GM23248 (cell line): ENCODE results near the gene TARS3. TPM values are rescaled to one million over a fixed set of nuclear protein-coding genes. Genes with fewer than 3 reads are reported as not detected.
A peak's percentile ranks its signal among the peaks of the same experiment; 100 is the strongest.

Experiments used
- DNase-seq: peaks from one replicate; pipeline ENCODE4 v3.0.0-alpha.2; 2015
- H2AFZ ChIP-seq: fragments of 200-600 bp; sonication (generic); 2 replicates; pipeline ENCODE4 v1.6.1; 2016; ENCODE audit warnings: antibody characterized with exemption
- H3F3A ChIP-seq: fragments of 200-600 bp; sonication (generic); 2 replicates; pipeline ENCODE4 v1.6.1; 2016; ENCODE audit warnings: mild to moderate bottlenecking, antibody characterized with exemption, mixed run types; ENCODE audit not compliant: insufficient read depth
- H3K27ac ChIP-seq: fragments of 200-600 bp; sonication (generic); 2 replicates; pipeline ENCODE4 v1.5.1; 2016; ENCODE audit warnings: mild to moderate bottlenecking
- H3K27me3 ChIP-seq: fragments of 200-600 bp; sonication (generic); replicated peaks from 2 replicates; pipeline ENCODE4 v1.6.1; 2016; ENCODE audit warnings: mild to moderate bottlenecking; ENCODE audit not compliant: insufficient read depth
- H3K36me3 ChIP-seq: fragments of 200-600 bp; sonication (generic); 2 replicates; pipeline ENCODE4 v1.6.1; 2016; ENCODE audit warnings: low read depth, mild to moderate bottlenecking
- H3K4me1 ChIP-seq: fragments of 200-600 bp; sonication (generic); 2 replicates; pipeline ENCODE4 v1.6.1; 2016; ENCODE audit warnings: mild to moderate bottlenecking; ENCODE audit not compliant: insufficient read depth
- H3K4me2 ChIP-seq: fragments of 200-600 bp; sonication (generic); one replicate; pipeline ENCODE4 v1.6.1; 2016; ENCODE audit warnings: mild to moderate bottlenecking; ENCODE audit not compliant: unreplicated experiment
- H3K4me3 ChIP-seq: fragments of 200-600 bp; sonication (generic); 2 replicates; pipeline ENCODE4 v1.5.1; 2016; ENCODE audit warnings: mild to moderate bottlenecking
- H3K79me2 ChIP-seq: fragments of 200-600 bp; sonication (generic); 2 replicates; pipeline ENCODE4 v1.6.1; 2016; ENCODE audit warnings: mild to moderate bottlenecking; ENCODE audit not compliant: insufficient read depth
- H3K9ac ChIP-seq: fragments of 200-600 bp; sonication (generic); 2 replicates; pipeline ENCODE4 v1.6.1; 2016; ENCODE audit warnings: mild to moderate bottlenecking
- H3K9me2 ChIP-seq: fragments of 200-600 bp; sonication (generic); 2 replicates; pipeline ENCODE4 v1.6.1; 2016; ENCODE audit warnings: mixed run types, mild to moderate bottlenecking, moderate library complexity; ENCODE audit not compliant: insufficient read depth
- H3K9me3 ChIP-seq: fragments of 200-600 bp; sonication (generic); one replicate; pipeline ENCODE4 v1.6.1; 2017; ENCODE audit warnings: low read depth
- H4K20me1 ChIP-seq: fragments of 200-600 bp; sonication (generic); 2 replicates; pipeline ENCODE4 v1.6.0; 2016; ENCODE audit not compliant: insufficient read depth
- EZH2 ChIP-seq: fragments of 200-600 bp; sonication (generic); IDR thresholded peaks from 2 replicates; pipeline ENCODE4 v1.6.1; 2018; ENCODE audit warnings: antibody characterized with exemption, mild to moderate bottlenecking; ENCODE audit not compliant: insufficient read depth, poor library complexity, severe bottlenecking
- EZH2phosphoT487 ChIP-seq: fragments of 200-600 bp; sonication (generic); IDR thresholded peaks from 2 replicates; pipeline ENCODE4 v1.6.1; 2018; ENCODE audit warnings: antibody characterized with exemption, moderate library complexity, mild to moderate bottlenecking, low read depth; ENCODE audit not compliant: insufficient read depth
- WGBS, 2 experiments: methylation state at CpG; one replicate each; pipeline ENCODE4 v1.1.6; 2015 to 2017; ENCODE audit warnings: low lambda C conversion rate in 2 of 2, low coverage in 1 of 2; ENCODE audit errors: missing lambda C conversion rate in 2 of 2; 5-methylcytosine and 5-hydroxymethylcytosine counted together
- in situ Hi-C: fragments of 300-500 bp; cut with MboI; formaldehyde crosslinking; loops from 2 replicates; pipeline ENCODE4 v1.15.0; 2020
- polyA plus RNA-seq: library from polyadenylated mRNA; unstranded; fragments of >200 nt; fragmentation: Nextera tagmentation; extraction: Ambion mirVana; gene quantifications from 2 replicates; pipeline ENCODE4 v1.2.1, GENCODE V29; 2016
- total RNA-seq: library from RNA; depleted of rRNA; stranded (reverse); fragments of >200 nt; shearing (Covaris generic); gene quantifications from 2 replicates; pipeline ENCODE4 v1.2.3, GENCODE V29; 2014

The TARS3 gene
- total and polyA plus RNA-seq, 2 experiments from 2014 or later, result 7.9 to 8.1 TPM

DNA sequence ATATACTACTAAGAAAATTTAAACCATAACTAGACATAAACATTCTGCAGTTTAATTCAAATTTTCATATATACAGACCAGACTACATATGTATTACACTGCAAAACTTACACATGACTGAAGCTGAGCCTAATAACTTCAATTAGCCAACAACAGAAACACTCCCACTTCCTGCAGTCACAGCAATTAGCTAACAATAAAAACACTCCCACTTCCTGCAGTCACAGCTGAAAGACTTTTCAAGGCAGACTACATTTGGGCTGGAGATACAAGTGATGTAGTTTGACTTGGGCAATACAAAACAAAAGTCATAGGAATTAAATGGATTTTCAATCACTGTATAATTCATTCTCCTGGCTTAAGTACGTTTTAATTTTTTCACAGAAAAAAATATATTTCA is 82.4 kb downstream of the TARS3 start:
- no peak overlapping the region; the same call in 1 of the 2 replicates for H3K9ac ChIP-seq
- no peak overlapping the region for H3K4me3 ChIP-seq
- peaks cover 42% of the 10 kb centered on the region for H3K36me3 ChIP-seq
- peaks cover 24% of the 10 kb centered on the region for H3K79me2 ChIP-seq
- no peaks in the 10 kb centered on the region for H3K9me2 ChIP-seq
- 52 to 79% methylated on average over 1 of the region's 1 CpG for WGBS, 2 experiments
- H2AFZ ChIP-seq, result no peak overlapping the region
- no peaks in the 10 kb centered on the region for H3K27me3 ChIP-seq
- no peak for TF ChIP-seq EZH2
- TF ChIP-seq EZH2phosphoT487, result no peak
- no peak overlapping the region for H3K4me2 ChIP-seq
- no peaks in the 10 kb centered on the region for H4K20me1 ChIP-seq
- H3K9me3 ChIP-seq, result no peaks in the 10 kb centered on the region
- peak overlapping the region; percentile 30; the same call in 1 of the 2 replicates for H3K27ac ChIP-seq
- H3F3A ChIP-seq, result peaks cover 22% of the 10 kb centered on the region
- H3K4me1 ChIP-seq, result peaks cover 6% of the 10 kb centered on the region; the same call in 1 of the 2 replicates
- in situ Hi-C loops, result loop anchor here (5.0 kb wide), 1 partner anchor 345 kb away; the partner anchor contains the start of gene SNRPA1
- DNase-seq, result peak; percentile 57

DNA sequence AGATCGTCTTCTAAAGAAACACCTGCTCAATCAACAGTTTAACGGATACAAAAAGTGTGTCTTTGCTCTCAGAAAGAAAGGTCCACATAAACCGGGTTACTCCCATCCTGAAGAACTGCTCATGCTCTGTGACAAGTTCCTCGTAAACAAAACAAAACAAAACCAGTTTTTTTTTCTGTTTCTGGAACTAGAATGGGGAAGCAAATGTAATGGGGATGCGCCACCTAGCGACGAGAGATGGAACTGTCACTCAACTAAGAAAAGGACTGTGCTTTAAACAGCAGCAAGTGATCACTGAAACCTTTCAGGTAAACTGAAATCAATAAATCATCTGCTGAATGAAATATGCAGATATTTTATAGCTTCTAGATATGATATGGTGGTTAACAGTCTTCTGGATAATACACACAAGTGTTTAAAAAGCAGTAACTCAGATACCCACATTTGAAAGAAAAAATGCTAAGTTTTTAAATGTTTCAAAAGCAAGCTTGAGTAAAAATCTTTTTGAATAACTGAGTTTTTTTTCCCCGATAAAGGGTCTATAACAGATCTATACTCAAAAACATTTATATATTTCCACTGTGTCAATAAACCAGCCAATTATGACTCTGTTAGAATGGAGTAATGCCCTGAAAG is 83.0 kb downstream of the TARS3 start:
- no peaks in the 10 kb centered on the region for H3K9me2 ChIP-seq
- 16 to 22% methylated on average over 8 of the region's 8 CpGs for WGBS, 2 experiments
- peak overlapping the region; percentile 39 for H3K9ac ChIP-seq
- H3K27me3 ChIP-seq, result no peaks in the 10 kb centered on the region
- H3K4me3 ChIP-seq, result no peak overlapping the region
- peaks cover 6% of the 10 kb centered on the region; the same call in 1 of the 2 replicates for H3K4me1 ChIP-seq
- TF ChIP-seq EZH2phosphoT487 (no peak), EZH2 (no peak)
- H2AFZ ChIP-seq, result no peak overlapping the region
- H4K20me1 ChIP-seq, result no peaks in the 10 kb centered on the region
- in situ Hi-C loops, result loop anchor here (5.0 kb wide), 1 partner anchor 344 kb away; the partner anchor contains the start of gene SNRPA1
- peak overlapping the region; percentile 33 for H3K27ac ChIP-seq
- peak overlapping the region; percentile 38 for H3K4me2 ChIP-seq
- H3K9me3 ChIP-seq, result no peaks in the 10 kb centered on the region
- peak; percentile 80 for DNase-seq
- peaks cover 35% of the 10 kb centered on the region for H3K36me3 ChIP-seq
- H3K79me2 ChIP-seq, result peaks cover 17% of the 10 kb centered on the region
- peaks cover 28% of the 10 kb centered on the region for H3F3A ChIP-seq

- H3K79me2 ChIP-seq, result peaks cover 11% of the 10 kb centered on the region; the same call in 1 of the 2 replicates
- H3K4me2 ChIP-seq, result no peak overlapping the region
- no peak overlapping the region for H3K4me3 ChIP-seq
- no peaks in the 10 kb centered on the region for H4K20me1 ChIP-seq
- peaks cover 29% of the 10 kb centered on the region for H3F3A ChIP-seq
- no peaks in the 10 kb centered on the region for H3K27me3 ChIP-seq
- WGBS, 2 experiments, result 82 to 87% methylated on average over 4 of the region's 4 CpGs
- H3K9ac ChIP-seq, result no peak overlapping the region
- in situ Hi-C loops, result loop anchor here (5.0 kb wide), 1 partner anchor 342 kb away; the partner anchor contains the start of gene SNRPA1
- no peaks in the 10 kb centered on the region for H3K9me2 ChIP-seq
- peaks cover 20% of the 10 kb centered on the region for H3K36me3 ChIP-seq
- no peak overlapping the region for H2AFZ ChIP-seq
- H3K9me3 ChIP-seq, result no peaks in the 10 kb centered on the region
- no peak overlapping the region for H3K27ac ChIP-seq
- DNase-seq, result no peak
- no peak for TF ChIP-seq EZH2phosphoT487
- H3K4me1 ChIP-seq, result peaks cover 10% of the 10 kb centered on the region
Measured at GRCh38 chr15:101639667-101640066, 84.6 kb downstream of the TARS3 start.

- Histone ChIP-seq H3K4me3 (no peak overlapping the region), H3K27me3 (no peaks in the 10 kb centered on the region), H3K9me3 (no peaks in the 10 kb centered on the region), H3K9ac (no peak overlapping the region), H3K36me3 (peaks cover 14% of the 10 kb centered on the region; the same call in 1 of the 2 replicates), H4K20me1 (no peaks in the 10 kb centered on the region), H3K4me2 (no peak overlapping the region), H3K27ac (no peak overlapping the region), H3K79me2 (peaks cover 11% of the 10 kb centered on the region; the same call in 1 of the 2 replicates), H3K4me1 (peaks cover 10% of the 10 kb centered on the region), H3F3A (peaks cover 32% of the 10 kb centered on the region), H3K9me2 (no peaks in the 10 kb centered on the region), H2AFZ (no peak overlapping the region)
- TF ChIP-seq EZH2 (no peak), EZH2phosphoT487 (no peak)
- 70 to 79% methylated on average over 3 of the region's 3 CpGs for WGBS, 2 experiments
- DNase-seq, result no peak
- in situ Hi-C loops, result no loop called here
Measured at GRCh38 chr15:101637919-101638318, 86.4 kb downstream of the TARS3 start.
